Endothelial cell of umbilical vein (primary cell): ENCODE measurements around the gene RNASE8. TPM values are rescaled to one million over a fixed set of nuclear protein-coding genes. Genes with fewer than 3 reads are reported as not detected.

Experiments
- BruUV-seq: library from RNA; stranded (reverse); fragments of 400-500 nt; replicated peaks from 2 replicates; lab custom pipeline; 2021; lab: Mats Ljungman, UMichigan
- CTCF ChIA-PET: fragments of 300-600, 350-600 bp; sonication (Branson Sonifier 250); formaldehyde crosslinking; loops from one replicate; lab custom pipeline; 2021; ENCODE audit warnings: antibody characterized with exemption, inconsistent platforms; lab: Charles Lee
- POLR2A ChIA-PET: fragments of 300-600, 350-600 bp; sonication (Branson Sonifier 250); formaldehyde crosslinking; loops from one replicate; lab custom pipeline; 2021; ENCODE audit warnings: antibody characterized with exemption, inconsistent platforms; lab: Charles Lee
- DNase-seq: peaks from one replicate; pipeline ENCODE4 v3.0.0-alpha.2; 2011; ENCODE audit warnings: low read depth, low spot score
- FAIRE-seq: peaks from 2 replicates; lab custom pipeline; 2011; peaks lifted over from hg19 to GRCh38; lab: Jason Lieb, UNC
- H2AFZ ChIP-seq: 2 replicates; pipeline ENCODE4 v1.6.0; 2012; ENCODE audit warnings: low read depth, low read length, control low read depth, inconsistent platforms
- H3K27ac ChIP-seq: 2 replicates; pipeline ENCODE4 v1.5.1; 2011; ENCODE audit warnings: low read depth, mild to moderate bottlenecking, control low read depth, low read length, moderate library complexity; ENCODE audit not compliant: insufficient read depth
- H3K27me3 ChIP-seq, 2 experiments: 2 replicates each; pipeline versions ENCODE4 v1.6.0 to v1.6.1; 2011; ENCODE audit warnings: low read length in 2 of 2, mixed read lengths in 1 of 2; ENCODE audit not compliant: control insufficient read depth in 2 of 2, insufficient read depth in 2 of 2
- H3K36me3 ChIP-seq, 2 experiments: 2 replicates in 1 of 2; 3 replicates in 1 of 2; pipeline ENCODE4 v1.5.1; 2011; ENCODE audit warnings: low read length in 2 of 2, mild to moderate bottlenecking in 1 of 2, moderate library complexity in 1 of 2; ENCODE audit not compliant: control insufficient read depth in 2 of 2, insufficient read depth in 2 of 2; ENCODE audit errors: extremely low read depth in 1 of 2
- H3K4me1 ChIP-seq: 3 replicates; pipeline ENCODE4 v1.5.1; 2011; ENCODE audit warnings: mild to moderate bottlenecking, low read length; ENCODE audit not compliant: control insufficient read depth, insufficient read depth; ENCODE audit errors: extremely low read depth
- H3K4me2 ChIP-seq: 2 replicates; pipeline ENCODE4 v1.6.1; 2011; ENCODE audit warnings: low read length, control low read depth, mixed read lengths; ENCODE audit not compliant: insufficient read depth
- H3K4me3 ChIP-seq, 3 experiments: fragments of 200-600 bp in 1 of 3; sonication (generic), shearing (Covaris generic) in 1 of 3; replicated peaks in 1 of 3; 2 replicates each; pipeline ENCODE4 v1.5.1; 2011 to 2016; ENCODE audit warnings: control low read depth in 3 of 3, low read length in 3 of 3, mild to moderate bottlenecking in 2 of 3, inconsistent platforms in 1 of 3, low read depth in 1 of 3, moderate library complexity in 1 of 3; ENCODE audit not compliant: insufficient read depth in 1 of 3
- H3K79me2 ChIP-seq: 2 replicates; pipeline ENCODE4 v1.6.0; 2012; ENCODE audit warnings: low read length, inconsistent platforms; ENCODE audit not compliant: control insufficient read depth, insufficient read depth
- H3K9ac ChIP-seq: replicated peaks from 2 replicates; pipeline ENCODE3; 2011; ENCODE audit warnings: low read length, control low read depth; ENCODE audit not compliant: insufficient read depth; ENCODE audit errors: extremely low read depth
- H3K9me1 ChIP-seq: replicated peaks from 3 replicates; pipeline ENCODE4 v1.6.0; 2011; ENCODE audit warnings: mild to moderate bottlenecking, low read length; ENCODE audit not compliant: control insufficient read depth, insufficient read depth; ENCODE audit errors: extremely low read depth
- H3K9me3 ChIP-seq: replicated peaks from 2 replicates; pipeline ENCODE4 v1.5.1; 2012; ENCODE audit warnings: low read length, inconsistent platforms; ENCODE audit not compliant: control insufficient read depth, insufficient read depth
- H4K20me1 ChIP-seq: replicated peaks from 2 replicates; pipeline ENCODE3; 2011; ENCODE audit warnings: mild to moderate bottlenecking, low read length; ENCODE audit not compliant: control insufficient read depth, insufficient read depth; ENCODE audit errors: extremely low read depth
- CTCF ChIP-seq, 2 donors: IDR thresholded peaks; 1 replicate in 1 of 2; 2 replicates in 1 of 2; pipeline ENCODE4 v1.5.1; 2011; ENCODE audit warnings: low read length in 2 of 2, mild to moderate bottlenecking in 2 of 2, moderate library complexity in 2 of 2, control low read depth in 1 of 2, inconsistent platforms in 1 of 2, low read depth in 1 of 2; ENCODE audit not compliant: insufficient read depth in 1 of 2; ENCODE audit errors: extremely low read depth in 1 of 2
- JUN ChIP-seq: IDR thresholded peaks from 2 replicates; pipeline ENCODE4 v1.6.1; 2011; ENCODE audit warnings: borderline replicate concordance, low read depth; ENCODE audit not compliant: insufficient read length, insufficient read depth
- dilution Hi-C: fragments of 300-500 bp; cut with MboI; formaldehyde crosslinking; loops from one replicate; pipeline ENCODE4 v1.15.0; 2019; ENCODE audit warnings: low sequenced_read_pairs; ENCODE audit not compliant: extremely low pct_ligation_motif_present
- intact Hi-C: fragments of 100-400 bp; cut with micrococcal nuclease; formaldehyde crosslinking; loops from one replicate; pipeline ENCODE4 v1.10.0; 2022
- polyA plus RNA-seq, 4 experiments: library from polyadenylated mRNA; depleted of rRNA in 3 of 4; stranded (reverse) in 3 of 4; unstranded in 1 of 4; fragments of >200 nt; gene quantifications; 2 replicates each; pipeline versions ENCODE4 v1.2.1 to v1.2.3, GENCODE V29; 2011 to 2012; ENCODE audit warnings: missing spikeins in 1 of 4
- total RNA-seq: library from RNA; stranded (reverse); gene quantifications from 2 replicates; pipeline ENCODE4 v1.2.3, GENCODE V29; 2021

Gene RNASE8
- total and polyA plus RNA-seq, 2 donors (not counting 3 experiments of a cell fraction or from before 2014, with no cell fraction given), result not detected

GRCh38 chr14:21039585-21040369 is 17.8 kb upstream of the RNASE8 start:
- DNase-seq (peak; percentile 46), FAIRE-seq (peak; percentile 71)
- Histone ChIP-seq H3K9me1 (no peaks in the 10 kb centered on the region), H3K27me3 (peaks cover 10 to 15% of the 10 kb centered on the region in 2 experiments), H3K79me2 (no peaks in the 10 kb centered on the region), H2AFZ (no peak overlapping the region), H3K36me3 (no peaks in the 10 kb centered on the region), H3K4me1 (peaks cover 4% of the 10 kb centered on the region), H4K20me1 (no peaks in the 10 kb centered on the region), H3K27ac (no peak overlapping the region), H3K4me2 (no peak overlapping the region), H3K9me3 (no peaks in the 10 kb centered on the region), H3K4me3 (no peak overlapping the region), H3K9ac (no peak overlapping the region)
- dilution Hi-C loops (no loop called here), intact Hi-C loops (loop anchor here (1.0 to 2.0 kb wide), 2 partner anchors 25 to 183 kb away; no protein-coding TSS in a partner anchor)
- ChIA-PET POLR2A (no interaction called here), CTCF (interaction anchor here (0.6 to 7.0 kb wide), 21 partner anchors 8 to 375 kb away, joined by 3 to 214 read pairs (median 4); partner anchors contain the start of genes RNASE8 and SLC39A2)
- TF ChIP-seq CTCF (IDR thresholded peaks at IDR 0.05; ENCODE audit: extremely low read depth in 1 of 2, insufficient read depth in 1 of 2, low read depth in 1 of 2, low read length in 2 of 2) (peak; percentile 41 to 59), JUN (no peak)
- no TSS peak for BruUV-seq
